Stimulated activated CD8-positive, alpha-beta memory T cell treated with anti-CD3 and anti-CD28 coated beads, Interleukin-4, amount 100 ng/mL, for 48 hours (primary cell): ENCODE measurements around the gene PPM1A.

Experiments used
- DNase-seq: peaks from one replicate; pipeline ENCODE4 v3.0.0-alpha.2; 2020

Gene PPM1A

DNA sequence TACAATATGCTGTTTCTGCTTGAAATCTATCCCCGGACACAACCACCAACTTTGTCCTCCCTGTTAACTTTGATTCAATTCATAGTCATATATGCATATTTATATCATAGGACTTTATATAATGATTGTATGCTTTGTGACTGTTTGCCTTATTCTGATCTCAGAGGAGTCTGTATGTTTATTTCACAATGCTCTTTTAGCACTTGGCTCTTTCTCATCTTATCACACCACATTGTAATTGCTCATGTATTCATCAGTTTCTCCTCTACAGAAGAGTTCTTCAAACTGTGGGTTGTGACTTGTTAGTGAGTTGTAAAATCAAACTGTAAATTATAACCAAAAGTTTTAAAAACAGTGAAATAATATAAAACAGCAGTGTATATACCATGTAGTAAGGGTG, 21.7 kb upstream of the PPM1A start:
- DNase-seq = no peak

- DNase-seq = no peak
These were observed 19.4 kb upstream of the PPM1A start for GRCh38 chr14:60229614-60230013.

DNA sequence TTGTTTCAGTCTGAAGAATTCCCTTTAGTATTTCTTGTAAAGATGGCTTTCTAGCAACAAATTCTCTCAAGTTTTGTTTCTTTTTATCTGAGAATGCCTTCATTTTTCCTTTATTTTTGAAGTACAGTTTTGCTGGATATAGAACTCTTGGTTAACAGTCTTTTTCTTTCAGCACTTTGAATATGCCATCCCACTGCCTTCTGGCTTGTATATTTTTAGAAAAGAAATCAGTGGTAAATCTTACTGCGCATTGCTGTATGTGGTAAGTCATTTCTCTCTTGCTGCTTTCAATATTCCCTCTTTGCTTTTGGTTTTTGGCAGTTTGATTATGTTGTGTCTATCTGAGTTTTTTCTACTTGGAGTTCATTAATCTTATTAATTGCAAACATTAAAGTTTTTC, 16.8 kb upstream of the PPM1A start:
- DNase-seq = no peak

- DNase-seq = no peak
These were observed 15.8 kb upstream of the PPM1A start for GRCh38 chr14:60233251-60233650.

- DNase-seq = no peak
These were observed 15.1 kb upstream of the PPM1A start for GRCh38 chr14:60233891-60234290.

DNA sequence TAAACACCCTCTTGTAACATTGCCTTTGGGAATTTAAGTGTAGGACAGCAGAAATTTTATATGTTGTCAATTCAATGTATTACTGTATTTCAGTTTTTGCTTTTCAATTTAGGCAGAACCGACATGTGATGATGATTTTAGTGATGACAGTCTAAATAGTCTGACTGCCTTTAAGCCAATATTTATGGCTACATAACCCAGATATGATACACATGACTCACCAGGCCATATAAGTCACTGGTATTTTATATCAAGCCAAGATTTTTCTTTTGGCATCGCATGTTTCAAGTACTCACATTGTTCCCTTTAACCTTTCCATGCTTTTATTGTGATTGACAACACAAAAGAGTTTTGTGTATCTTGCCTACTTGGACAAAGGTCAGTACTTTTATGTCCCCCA, 13.6 kb upstream of the PPM1A start:
- no peak for DNase-seq

DNA sequence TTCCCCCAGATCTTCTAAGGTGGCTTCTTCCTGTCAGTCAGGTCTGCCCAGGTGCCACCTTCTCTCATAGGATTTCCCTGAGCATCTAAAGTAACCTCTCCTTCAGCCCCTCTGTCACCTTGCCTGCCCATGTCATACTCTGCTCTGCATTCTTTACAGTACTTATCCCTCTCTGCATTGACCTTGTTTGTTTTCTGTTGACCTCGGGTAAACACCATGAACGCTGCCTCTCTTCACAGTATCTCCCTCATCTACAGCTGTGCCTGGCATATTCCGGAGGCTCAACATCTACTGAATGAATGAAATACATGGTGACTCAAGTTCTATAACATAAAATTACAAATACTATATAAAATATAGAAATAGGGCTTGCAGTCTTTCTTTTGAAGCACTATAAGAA, 10.1 kb upstream of the PPM1A start:
- DNase-seq = no peak

- no peak for DNase-seq
These were observed 8.7 kb upstream of the PPM1A start for GRCh38 chr14:60240139-60240856.

GRCh38 chr14:60241091-60241490, 7.9 kb upstream of the PPM1A start:
- no peak for DNase-seq

- DNase-seq = no peak
These were observed 6.6 kb upstream of the PPM1A start for GRCh38 chr14:60242429-60242828.

DNA sequence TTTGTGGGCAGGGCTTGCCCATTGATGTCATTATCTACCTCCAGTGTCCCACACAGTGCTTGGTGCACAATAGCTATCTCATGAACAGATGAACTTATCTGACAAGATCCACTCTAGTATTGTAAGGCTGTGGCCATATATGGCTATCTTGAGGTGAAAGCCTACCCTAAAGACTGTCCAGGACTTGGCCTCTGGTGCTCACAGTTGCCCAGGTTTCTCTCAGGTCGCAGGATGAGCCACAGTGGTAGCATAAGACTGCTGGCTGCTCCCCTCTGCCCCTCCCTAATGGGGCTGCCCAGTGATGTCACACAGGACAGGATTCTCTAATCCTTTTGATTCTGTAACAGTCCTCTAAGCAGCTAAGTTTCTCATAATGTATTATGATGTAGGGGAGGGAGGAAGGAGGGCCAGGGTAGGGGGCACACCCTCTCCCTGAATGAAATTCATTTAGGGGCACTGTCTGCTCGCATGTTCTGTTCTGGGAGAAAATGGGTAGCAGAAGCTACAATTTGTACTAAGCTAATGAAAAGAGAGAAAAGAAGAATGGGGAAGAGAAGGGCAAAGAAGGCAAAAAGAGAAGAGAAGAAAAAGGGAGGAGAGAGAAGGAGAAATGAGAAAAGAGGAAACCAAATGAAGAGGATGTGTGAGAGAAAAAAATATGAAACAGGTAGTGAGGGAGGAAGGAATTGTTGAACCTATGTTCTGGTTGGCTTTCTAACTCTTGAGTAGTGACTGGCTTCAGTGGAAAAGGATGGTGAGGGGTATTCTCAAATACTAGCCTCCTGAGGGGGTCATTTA, 3.4 kb upstream of the PPM1A start:
- peak; percentile 33 for DNase-seq

GRCh38 chr14:60247994-60248696, 876 bp upstream of the PPM1A start:
- DNase-seq = peak; percentile 84

GRCh38 chr14:60249321-60250256, 568 bp downstream of the PPM1A start:
- DNase-seq = peak; percentile 70

DNA sequence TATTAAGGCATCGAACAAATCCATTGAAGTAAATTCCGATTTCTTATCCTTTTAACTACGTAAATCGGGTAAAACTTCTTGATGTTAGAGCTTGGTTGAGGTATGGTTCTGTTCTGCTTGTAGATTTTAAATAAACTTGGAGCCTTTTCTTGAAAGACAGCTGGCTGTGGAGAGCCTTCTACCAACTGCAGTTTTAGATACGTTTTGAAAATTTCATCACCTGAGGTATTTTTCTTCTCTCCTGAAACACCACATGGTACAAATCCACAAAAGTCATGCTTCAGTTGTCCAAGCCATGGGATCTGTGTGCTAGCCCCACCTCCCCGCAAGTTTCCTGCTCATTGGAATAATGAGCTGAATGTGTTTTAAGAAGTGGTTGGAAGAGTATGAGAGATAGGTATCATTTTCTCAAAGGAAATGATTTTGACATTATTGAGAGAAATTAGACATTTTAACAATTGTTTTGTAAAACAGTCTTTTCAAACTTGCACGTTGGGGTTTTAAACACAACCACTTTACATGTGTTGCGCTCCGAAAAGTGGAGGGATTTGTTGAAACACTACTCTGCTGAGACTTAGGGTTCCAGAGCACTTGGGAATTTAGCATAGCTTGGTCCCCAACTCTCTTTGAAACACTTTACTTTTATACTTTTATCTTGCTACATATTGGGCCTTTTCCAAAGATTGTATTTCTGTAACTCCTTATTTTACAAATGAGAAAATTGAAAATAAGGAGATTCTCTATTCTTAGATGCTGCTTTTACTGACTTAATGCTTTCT, 1.4 kb downstream of the PPM1A start:
- no peak for DNase-seq

DNA sequence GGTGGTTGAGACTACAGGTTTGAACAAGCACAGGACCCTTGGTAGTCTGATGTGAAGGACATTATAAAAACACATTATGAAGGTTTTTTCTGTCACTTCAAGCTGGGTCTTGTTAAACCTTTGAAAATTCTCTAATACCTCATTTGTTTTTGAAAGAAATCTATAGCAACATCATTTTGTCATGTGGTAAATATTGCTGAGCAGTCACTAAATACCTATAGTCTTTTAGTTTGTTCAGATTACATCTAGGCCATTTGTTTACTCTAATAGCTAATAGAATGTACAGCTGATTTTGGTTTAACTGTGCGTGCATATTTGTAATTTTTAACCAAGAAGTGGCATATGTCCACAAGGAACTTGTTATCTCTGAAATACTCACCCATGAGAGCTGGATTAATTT, 2.9 kb downstream of the PPM1A start:
- no peak for DNase-seq

- no peak for DNase-seq
These were observed 3.6 kb downstream of the PPM1A start for GRCh38 chr14:60252630-60253029.

GRCh38 chr14:60253649-60254048, 4.6 kb downstream of the PPM1A start:
- DNase-seq = no peak

DNA sequence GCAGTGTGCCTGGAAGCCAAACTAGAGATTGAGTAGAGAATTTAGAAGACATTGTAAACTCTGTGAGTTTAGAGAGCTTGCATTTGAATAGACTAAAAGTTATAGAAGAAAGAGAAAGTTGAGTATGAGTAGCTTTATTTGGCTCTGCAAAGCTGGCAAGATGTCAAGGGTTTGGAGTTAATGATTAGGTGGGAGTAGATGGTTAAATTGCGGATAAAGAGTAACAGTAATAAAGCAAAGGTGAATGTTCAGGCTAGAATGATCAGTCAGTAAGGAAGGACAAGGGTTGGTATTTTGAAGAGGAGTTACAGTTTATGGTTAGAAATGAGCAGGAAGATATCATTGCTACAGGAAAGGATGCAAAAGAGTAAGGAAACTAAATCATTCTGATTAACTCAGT, 5.2 kb downstream of the PPM1A start:
- DNase-seq = no peak

GRCh38 chr14:60257865-60258264, 8.8 kb downstream of the PPM1A start:
- no peak for DNase-seq

GRCh38 chr14:60265163-60265562, 16.1 kb downstream of the PPM1A start:
- DNase-seq = no peak

DNA sequence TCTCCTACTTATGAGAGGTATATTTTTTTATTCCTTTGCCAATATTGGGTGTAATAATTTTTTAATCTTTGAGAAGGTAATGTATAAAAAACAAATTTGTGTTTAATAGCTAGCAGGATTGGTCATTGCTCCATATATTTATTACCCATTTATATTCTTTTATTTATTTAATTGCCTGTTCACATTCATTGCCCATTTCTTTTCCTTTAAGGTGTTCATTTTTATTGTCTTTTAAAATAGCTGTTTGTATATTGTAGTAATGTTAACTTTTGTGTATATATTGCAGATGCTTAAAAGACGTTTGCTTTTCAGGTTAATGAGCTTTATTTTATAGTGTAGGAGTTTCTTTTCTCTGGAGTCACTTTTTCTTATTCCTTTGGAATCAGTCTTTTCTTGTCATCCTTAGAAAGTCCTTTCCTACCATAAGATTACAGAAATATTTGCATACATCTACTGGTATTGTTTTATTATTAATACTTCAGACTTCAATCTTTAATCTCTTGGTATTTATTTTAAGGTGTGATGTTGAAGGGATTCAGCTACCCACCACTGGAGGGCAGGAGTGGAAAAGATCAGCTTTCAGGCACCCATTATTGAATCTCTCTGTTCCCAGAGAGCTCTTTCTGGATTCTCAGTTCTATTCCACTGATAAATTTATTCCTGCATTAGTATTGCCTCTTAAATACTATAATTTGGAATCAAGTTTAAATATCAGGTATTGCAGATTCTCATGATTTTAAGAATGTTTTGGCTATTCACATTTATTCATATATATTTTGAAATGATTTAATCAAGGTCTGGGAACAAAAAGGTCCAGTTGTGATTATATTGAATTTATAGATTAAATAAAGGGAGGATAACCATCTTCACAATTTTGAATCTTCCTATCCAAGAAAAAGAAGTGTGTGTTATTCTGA, 17.3 kb downstream of the PPM1A start:
- no peak for DNase-seq
